HG03575 (cell line): Measurements from ENCODE around the gene DAPK3.

ENCODE experiments used
- ATAC-seq: cut with Tn5 transposase; IDR thresholded peaks from one replicate; pipeline ENCODE4 v1.9.1; 2021; ENCODE audit not compliant: unreplicated experiment, insufficient number of reproducible peaks, low FRiP score; ENCODE audit errors: extremely low read depth

Gene DAPK3

DNA sequence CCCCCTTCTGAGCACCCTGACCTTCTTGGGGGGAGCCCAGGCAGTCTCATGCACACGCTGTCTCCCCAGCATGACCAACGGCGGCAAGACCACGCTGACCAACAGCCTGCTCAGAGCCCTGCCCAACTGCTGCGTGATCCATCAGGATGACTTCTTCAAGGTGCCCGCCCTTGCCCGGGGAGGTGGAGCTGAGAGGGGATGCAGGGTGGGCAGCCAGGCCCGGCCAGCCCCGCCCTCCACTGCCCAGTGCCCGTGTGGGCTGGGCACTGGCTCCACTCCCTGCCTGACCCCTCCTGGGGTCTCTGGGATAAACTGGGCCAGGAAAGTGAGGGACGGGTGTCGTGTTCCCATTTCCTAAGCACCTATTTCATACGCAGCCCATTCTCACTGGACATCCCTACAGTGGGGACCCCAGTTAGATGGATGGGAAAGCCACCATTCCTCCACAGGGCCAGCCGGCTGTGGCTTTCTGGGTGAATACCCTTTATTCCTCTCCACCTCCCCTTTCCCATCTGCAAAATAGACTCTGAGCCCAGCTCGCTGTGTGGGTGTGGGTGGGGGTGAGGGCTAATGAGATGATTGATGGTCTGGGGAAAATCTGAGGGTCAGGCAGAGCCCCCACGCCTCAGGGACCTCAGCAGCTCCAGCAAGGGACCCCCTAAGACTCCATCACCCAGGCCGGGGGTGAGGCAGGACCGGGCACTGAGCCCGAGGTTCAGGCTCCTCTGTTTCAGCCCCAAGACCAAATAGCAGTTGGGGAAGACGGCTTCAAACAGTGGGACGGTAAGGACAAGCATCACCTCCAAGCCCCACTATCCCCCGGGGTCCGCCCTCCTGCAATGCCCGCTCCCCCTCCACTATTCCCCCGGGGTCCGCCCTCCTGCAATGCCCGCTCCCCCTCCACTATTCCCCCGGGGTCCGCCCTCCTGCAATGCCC, 34.1 kb downstream of the DAPK3 start:
- no peak for ATAC-seq

DNA sequence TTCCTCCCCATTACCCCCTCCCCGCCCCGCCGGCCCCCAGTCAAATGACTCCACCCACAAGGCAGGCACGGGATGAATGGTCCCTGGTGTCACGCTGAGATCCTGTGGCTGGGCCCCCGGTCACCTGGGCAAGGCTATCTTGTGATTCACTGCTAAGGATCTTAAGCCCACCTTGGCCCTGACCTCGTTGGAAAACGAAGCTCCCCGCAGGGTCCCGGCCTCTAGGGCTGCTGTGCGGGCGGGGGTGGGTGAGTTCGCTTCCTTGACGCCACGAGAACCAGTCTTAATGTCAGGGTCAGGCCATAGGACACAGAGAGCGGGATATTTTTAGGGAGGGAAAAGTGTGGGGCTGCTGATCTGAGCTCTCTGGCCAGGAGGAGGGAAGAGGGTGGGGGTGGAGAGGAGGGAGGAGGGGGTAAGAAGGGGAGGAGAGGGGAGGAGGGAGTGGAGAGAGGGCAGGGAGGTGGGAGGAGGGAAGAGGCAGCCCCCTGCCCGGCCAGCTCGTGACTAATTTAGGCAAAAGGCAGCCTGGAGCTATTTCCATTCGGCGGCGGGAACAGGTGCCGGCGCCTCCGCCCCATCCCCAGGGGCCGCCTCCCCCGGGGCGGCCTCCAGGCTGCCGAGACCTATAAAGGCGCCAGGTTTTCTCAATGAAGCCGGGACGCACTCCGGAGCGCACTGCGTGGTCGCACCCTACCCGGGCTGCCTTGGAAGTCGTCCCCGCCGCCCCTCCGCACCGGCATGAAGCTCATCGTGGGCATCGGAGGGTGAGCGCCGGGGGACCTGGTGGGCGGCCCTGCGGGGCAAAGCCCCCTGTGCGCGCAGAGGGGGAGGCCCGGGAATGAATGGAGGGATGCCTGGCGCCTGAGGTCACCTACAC, 37.7 kb downstream of the DAPK3 start, which contains the start of gene NMRK2:
TSS of gene NMRK2 (plus strand) at position 139 of the 880 bp plus-strand sequence. CDS start at position 742, 603 bp downstream.
- ATAC-seq: no peak

DNA sequence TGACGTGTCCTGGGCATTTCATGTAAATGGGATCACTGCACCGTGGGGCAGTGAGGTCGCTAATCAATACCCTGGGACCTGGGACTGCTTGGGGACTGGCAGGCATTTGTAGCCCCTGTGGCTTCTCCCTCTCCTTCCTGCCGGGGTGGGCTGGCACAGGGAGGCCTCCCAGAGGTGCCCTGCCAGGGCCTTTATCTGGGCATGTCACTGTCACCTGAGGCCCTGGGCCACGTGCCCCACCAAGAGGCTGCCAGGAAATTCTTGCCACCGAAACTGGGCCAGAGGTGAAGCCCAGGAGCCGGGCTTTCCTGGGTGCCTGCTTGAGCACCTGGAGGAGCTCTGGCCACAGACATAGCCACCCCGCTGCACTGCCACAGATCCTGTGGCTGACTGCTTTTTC, 39.9 kb downstream of the DAPK3 start:
- ATAC-seq: no peak

DNA sequence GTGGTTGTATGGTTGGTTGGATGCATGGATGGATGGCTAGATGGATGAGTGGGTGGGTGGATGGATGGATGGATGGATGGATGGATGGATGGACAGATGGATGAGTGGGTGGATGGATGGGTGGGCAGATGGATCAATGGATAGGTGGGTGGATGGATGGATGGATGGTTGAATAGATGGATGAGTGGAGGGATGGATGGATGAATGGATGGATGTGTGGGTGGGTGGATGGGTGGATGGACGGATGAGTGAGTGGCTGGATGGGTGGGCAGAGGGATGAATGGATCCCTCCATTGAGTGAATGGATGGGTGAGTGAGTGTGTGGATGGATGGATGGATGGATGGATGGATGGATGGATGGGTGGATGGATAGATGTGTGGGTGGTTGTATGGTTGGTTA, 47.0 kb downstream of the DAPK3 start:
- no peak for ATAC-seq

DNA sequence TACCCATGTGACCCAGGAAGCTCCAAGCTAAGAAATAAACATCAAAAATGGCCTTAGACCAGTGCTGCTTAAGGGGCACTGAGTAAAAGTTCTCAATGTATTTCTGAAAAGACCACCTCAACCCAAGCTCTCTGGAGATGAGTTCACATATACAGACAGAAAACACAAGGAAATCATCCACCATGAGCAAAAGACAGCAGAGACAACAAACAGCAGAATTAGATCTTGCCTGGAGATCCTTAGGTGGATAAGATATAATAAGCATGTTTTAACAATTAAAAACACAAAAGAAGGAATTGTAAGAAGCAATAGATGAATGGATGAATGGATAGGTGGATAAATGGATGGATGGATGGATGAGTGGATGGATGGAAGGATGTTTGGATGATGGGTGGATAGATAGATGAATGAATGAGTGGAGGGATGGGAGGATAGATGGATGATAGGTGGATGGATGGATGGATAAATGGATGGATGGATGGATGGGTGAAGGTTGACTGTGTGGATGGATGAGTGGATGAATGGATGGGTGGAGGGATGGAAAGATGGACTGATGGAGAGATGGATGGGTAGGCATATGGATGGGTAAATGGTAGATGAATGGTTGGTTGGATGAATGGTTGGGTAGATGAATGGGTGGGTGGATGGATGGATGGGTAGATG, 47.7 kb downstream of the DAPK3 start:
- ATAC-seq: no peak

DNA sequence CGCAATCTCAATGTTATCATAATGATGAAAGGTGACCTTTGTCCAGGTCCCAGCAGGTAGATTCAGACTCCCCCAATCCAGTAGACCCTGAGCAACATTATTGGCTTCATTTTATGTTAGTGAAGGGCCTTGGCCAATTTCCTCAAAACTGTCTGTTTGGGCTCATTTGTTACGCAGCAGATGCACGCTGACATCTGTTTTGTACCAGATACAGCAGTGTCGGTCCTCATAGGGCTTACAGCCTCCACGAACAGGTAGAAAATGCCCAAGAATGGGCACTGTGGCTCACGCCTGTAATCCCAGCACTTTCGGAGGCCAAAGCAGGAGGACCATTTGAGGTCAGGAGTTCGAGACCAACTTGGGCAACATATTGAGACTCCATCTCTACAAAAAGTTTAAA, 51.1 kb downstream of the DAPK3 start:
- no peak for ATAC-seq

DNA sequence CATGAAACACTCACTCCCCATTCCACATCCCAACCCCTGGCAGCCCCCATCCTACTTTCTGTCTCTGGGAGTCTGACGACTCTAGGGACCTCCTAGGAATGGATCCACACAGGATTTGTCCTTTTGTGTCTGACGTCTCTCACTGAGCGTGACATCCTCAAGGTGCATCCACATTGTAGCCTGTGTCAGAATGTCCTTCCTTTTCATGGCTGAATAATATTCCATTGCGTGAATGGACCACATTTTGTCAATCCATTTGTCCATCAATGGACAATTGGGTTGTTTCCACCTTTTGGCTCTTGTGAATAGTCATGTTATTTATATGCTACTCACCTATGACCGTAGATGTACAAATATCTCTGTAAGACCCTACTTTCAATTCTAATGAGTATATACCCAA, 54.9 kb downstream of the DAPK3 start:
- ATAC-seq: no peak

DNA sequence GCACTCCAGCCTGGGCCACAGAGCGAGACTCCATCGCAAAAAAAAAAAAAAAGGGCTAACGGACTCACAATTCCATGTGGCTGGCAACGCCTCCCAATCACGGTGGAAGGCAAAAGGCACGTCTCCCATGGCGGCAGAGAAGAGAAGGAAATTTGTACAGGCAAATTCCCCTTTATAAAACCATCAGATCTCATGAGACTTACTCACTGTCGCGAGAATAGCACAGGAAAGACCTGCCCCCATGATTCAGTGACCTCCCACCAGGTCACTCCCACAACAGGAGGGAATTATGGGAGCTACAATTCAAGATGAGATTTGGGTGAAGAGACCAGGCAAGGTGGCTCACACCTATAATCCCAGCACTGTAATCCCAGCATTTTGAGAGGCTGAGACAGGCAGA, 56.7 kb downstream of the DAPK3 start:
- ATAC-seq: no peak

DNA sequence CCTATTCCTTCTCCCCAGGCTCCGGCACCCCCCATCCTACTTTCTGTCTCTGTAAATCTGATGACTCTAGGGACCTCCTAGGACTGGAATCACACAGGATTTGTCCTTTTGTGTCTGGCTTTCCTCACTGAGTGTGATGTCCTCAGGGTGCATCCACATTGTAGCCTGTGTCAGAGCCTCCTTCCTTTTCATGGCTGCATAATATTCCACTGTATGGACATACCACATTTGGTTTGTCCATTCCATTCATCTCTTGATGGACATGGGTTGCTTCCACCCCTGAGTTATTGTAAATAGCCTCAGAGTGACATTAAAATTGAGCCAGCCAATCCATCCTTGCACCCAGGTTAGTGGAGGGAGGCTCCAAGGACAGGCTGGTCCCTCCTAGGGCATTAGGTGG, 60.8 kb downstream of the DAPK3 start:
- ATAC-seq: no peak
